Fibroblast of skin of abdomen (primary cell): ENCODE measurements around the gene C12orf43. TPM values are rescaled to one million over a fixed set of nuclear protein-coding genes. Genes with fewer than 3 reads are reported as not detected.
A peak's percentile ranks its signal among the peaks of the same experiment; 100 is the strongest.
"Not testable (repeated sequence)": the region's sequence is repeated elsewhere in the genome, so short reads cannot be mapped to it uniquely, and the experiment has no call there.

Experiments used
- DNase-seq: peaks from one replicate; pipeline ENCODE4 v3.0.0-alpha.2; 2013
- polyA plus RNA-seq, 2 experiments: library from polyadenylated mRNA; unstranded; fragments of 120-200 nt; gene quantifications; one replicate each; pipeline ENCODE4 v1.2.1, GENCODE V29; 2013; ENCODE audit not compliant: insufficient read length in 2 of 2

C12orf43 gene, protein sequence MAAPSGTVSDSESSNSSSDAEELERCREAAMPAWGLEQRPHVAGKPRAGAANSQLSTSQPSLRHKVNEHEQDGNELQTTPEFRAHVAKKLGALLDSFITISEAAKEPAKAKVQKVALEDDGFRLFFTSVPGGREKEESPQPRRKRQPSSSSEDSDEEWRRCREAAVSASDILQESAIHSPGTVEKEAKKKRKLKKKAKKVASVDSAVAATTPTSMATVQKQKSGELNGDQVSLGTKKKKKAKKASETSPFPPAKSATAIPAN
- 16.1 TPM for polyA plus RNA-seq (2013, experiment 1 of 2; ENCODE audit: insufficient read length)
- 14.1 TPM for polyA plus RNA-seq (2013, experiment 2 of 2; ENCODE audit: insufficient read length)

DNA sequence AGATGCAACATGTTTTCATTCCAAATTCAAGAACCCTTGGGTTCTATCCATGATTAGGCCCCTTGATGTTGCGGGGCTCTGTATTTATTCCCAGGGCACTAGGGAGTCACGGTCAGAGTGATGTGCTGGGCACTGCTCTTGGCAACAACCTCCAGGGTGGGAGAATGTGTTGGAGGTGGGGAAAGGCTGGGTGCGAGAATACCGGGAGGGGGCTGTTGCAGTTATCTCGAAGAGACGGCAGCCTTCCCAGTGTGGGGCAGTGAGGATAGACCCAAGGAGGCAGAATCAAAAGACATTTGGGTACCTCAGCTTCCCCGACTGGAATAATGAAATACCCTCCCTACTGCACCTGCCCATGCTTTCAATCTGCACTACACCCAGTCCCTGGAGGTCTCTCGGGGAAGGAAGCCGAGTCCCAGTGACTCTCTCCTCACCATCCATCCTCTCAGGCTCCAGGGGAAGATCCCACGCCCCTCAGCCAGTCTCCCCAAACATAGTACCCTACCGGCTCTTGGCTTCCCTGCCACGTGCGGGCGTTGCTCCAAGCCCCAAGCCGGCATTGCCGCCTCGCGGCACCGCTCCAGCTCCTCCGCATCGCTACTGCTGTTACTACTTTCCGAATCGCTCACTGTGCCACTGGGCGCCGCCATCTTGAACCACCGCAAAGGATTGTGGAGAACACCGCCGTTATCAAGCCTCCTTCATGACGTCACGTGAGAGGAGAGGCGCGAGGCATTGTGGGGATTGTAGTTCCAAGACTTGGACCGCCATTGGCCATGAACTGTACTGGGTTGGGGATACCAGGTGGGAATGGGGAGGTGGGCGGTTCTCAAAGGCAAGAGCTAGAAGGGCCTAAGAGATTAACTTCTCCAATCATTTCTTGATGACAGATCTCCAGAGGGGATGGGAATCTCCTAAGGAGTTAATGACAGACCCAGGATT lies at the start of gene C12orf43:
Gene C12orf43, minus strand, starts transcription at position 663 of the 942 bp plus-strand sequence. Its CDS starts 13 bp downstream, at position 650.
- peak; percentile 89 for DNase-seq

DNA sequence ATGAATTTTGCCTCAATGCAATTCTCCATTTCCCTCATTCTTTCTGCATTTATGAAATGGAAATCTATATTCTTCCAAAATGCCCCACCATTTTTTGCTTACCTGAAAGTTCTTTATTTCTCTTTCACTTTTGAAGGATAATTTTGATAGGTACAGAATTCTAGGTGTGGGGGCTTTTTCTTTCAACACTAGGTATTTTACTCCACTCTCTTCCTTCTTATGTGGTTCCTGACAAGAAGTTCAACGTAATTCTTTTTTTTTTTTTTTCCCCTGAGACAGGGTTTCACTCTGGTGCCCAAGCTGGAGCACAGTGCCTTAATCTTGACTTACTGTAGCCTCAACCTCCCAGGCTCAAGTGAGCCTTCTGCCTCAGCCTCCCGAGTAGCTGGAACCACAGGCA lies 49.1 kb upstream of the C12orf43 start:
- DNase-seq = no peak

DNA sequence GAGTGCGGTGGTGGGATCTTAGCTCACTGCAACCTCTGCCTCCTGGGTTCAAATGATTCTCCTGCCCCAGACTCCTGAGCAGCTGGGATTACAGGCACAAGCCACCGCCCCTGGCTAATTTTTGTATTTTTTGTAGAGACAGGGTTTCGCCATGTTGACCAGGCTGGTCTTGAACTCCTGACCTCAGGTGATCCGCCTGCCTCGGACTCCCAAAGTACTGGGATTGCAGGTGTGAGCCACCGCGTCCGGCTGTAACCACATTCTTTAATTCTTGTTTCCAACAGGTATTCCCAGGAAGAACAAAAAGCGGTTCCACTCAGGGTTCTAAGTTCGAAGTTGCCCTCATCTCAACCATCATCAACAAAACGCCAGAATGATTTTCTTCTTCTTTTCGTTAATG lies 48.3 kb upstream of the C12orf43 start:
- DNase-seq = not testable (repeated sequence)

DNA sequence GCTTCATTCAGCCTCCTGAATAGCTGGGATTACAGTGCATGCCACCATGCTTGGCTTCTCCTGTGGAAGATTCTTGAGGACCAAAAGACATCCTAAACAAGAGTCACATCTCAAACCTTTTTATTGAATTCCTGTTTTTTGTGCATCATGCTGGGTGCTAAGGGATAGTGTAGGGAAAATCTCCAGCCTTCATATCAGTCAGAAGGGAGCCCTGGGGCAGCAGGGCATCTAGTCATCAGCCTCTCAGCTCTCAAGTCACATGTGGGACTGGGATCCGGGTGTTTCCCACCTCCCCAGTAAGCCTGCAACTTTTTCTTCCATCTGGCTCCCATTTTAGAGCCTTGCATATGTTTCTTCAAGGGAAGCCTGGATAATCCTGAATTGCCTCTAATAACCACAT lies 47.8 kb upstream of the C12orf43 start:
- no peak for DNase-seq

DNA sequence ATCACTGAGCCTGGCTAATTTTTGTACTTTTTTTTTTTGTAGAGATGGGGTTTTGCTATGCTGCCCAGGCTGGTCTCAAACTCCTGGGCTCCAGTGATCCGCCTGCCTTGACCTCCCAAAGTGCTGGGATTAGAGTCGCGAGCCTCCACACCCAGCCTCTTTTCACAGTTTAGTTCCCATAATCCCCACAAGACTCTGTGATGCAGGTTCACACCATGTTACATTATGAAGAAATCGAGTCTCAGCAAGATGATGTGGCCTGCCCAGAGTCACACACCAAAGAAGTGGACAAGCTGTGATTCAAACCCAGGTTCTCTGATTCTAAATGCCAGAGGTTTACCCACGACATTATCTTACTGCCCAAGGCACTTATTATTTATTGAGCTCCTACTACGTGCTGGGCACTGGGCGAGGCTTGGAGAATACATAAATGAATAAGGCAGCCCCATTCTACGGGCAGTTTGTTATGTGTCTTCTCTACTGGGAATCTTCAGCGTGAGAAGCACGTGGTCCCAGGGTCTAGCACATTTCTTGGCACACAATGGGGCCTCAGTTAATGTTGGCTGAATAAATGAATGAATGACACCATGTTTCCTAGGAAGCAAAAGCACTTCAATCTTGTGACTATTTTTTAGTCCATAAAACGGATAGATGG lies 46.2 kb upstream of the C12orf43 start:
- DNase-seq = no peak

DNA sequence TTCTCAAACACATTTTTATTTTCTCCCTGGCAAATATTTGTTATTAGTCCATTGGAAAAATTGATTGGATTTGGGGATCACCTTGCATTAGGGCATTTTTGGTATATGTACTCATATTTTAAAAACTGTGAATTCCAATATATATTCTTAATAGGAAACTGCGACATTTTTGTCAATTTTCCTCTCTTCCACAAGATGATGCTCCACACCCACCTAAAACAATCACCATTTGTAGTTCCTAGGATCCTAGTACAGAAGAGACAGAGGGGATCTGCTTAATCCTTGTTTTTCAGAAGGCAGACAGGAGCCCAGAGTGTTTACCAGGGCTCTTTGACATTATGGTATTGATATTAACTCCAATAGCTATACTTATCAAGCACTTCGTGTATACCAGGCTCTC lies 45.5 kb upstream of the C12orf43 start:
- peak; percentile 3 for DNase-seq

DNA sequence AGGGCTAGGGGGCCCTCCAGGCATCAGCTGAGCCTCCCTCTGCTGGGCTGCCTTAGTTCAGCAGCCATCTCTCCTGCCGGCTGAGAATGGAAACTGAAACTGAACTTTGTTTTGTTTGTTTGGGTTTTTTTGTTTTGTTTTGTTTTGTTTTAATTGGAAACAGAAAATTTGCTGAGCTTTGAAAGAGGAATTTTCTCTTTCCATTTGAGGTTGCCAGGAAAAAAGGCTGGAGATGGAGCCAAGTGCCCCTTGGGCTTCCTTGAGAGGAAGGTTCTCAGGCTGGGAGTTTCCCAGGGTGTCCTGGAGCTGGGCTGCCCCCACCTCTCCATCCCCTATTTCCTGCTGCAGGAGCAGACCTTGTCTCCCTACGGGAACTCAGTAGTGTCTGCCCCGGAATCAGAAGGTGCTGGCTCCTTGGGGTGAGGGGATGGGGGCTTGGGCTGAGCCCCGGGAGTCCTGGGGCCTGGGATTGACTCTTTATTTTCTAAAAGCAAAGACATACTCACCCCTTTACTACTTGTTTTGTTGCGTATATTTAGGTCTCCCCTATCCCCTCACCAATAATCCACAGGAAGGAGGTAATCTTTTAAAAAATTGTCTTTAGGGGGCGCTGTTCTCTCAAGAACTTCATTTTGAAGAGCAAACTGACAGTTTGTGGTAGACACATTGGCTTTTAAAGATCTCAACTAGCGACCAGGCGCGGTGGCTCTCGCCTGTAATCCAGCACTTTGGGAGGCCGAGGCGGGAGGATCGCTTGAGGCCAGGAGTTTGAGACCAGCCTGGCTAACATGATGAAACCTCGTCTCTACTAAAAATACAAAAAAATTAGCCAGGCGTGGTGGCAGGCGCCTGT lies 44.1 kb upstream of the C12orf43 start:
- peak; percentile 22 for DNase-seq

DNA sequence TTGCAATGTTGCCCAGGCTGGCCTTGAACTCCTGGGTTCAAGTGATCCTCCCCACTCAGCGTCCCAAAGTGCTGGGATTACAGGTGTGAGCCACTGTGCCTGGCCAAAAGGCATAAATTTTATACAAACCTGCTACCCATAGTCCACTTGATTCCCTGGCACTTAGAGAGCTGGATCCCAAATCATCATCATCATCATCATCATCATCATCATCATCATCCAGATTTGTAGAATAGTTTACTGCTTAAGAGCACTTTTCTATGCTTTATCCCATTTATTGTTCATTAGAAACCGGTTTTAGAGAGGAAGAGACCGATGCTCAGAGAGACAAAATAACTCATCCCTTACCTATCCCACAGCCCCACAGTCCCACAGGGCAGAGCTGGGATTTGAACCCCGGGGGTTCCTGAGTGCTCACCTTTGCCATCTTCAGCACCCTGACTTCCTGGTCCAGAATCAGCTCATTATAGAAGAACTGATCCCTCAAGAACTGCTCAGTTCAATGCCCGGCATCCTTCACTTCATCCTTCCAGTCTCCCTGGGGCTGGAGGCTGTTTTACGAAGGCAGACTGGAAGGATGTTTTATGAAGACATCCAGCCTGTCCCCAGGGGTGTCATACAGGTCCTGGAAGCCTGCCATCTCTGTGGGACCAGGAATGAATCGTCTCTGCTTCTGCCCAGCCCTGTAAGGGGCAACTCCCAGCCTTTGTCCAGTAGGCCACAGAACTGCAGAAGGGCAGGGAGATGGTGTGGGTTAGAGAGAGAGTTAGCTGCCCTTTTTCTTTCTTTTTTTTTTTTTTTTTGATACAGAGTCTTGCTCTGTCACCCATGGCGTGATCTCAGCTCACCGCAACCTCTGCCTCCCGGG lies 43.0 kb upstream of the C12orf43 start:
- no peak for DNase-seq

DNA sequence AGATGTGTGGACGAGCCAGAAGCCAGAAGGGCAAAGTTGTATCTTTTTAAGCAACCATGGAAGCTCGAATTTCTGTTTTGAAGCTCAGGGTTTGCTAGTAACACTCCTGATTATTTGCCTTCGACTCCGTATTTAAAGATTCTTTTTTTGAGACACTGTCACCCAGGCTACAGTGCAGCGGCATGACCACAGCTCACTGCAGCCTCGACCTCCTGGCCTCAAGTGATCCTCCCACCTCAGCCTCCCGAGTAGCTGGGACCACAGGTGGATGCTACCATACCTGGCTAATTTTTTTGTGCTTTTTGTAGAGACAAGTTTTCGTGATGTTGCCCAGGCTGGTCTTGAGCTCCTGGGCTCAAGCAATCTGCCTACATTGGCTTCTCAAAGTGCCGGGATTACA lies 41.5 kb upstream of the C12orf43 start:
- DNase-seq = no peak

DNA sequence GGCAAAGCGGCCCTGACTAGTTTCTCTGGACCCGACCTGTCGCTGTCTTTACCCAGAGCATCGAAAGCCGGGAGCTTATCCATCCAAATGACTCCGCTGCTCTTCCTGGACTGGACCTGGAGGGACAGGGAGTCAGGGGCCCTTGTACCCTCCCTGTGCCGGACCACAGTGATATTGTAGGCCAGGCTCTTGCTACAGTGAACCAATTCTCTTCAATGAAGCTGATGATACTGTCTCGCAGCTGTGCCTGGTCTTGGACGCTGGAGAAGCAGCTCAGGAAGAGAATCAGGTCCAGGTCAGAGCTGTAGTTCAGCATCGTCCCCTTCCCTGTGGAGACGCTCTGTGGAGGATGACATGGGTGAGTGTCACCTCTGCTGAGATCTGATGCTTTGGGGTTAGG lies 37.4 kb upstream of the C12orf43 start:
- no peak for DNase-seq

DNA sequence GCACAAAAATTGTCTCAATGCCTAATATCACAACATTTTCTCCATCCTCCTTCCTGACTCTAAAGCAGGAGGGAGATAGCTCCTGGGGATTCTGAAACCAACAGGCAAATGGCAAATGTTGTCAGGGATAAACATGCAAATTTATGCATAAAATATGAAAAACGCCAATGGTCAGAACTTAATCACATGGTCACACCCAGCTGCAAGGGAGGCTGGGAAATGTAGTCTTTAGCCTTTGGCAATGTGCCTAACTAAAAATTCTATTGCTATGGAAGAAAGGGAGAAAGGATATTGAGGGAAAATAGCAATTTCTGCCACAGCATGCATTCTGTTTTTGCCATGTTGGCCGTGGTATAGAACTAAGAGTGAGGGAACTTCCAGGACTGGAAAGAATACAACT lies 34.4 kb upstream of the C12orf43 start:
- DNase-seq = no peak

DNA sequence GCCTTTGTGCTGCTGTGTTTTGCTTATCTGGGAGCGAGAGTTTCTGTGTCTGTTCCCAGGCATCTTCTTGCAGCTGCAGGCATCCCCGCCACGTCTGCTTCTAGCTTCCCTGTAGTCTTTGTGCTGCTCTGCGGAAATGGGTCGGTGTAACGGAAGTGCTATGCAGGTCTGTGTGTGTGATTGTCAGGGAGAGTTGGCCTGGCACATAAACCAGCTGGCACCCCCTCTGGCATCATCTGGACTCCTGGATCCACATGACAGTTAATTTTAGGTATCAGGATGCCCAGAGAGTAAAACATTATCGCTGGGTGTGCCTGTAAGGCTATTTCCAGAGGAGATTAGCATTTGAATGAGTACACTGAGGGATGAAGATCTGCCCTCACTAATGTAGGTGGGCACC lies 32.2 kb upstream of the C12orf43 start:
- no peak for DNase-seq

DNA sequence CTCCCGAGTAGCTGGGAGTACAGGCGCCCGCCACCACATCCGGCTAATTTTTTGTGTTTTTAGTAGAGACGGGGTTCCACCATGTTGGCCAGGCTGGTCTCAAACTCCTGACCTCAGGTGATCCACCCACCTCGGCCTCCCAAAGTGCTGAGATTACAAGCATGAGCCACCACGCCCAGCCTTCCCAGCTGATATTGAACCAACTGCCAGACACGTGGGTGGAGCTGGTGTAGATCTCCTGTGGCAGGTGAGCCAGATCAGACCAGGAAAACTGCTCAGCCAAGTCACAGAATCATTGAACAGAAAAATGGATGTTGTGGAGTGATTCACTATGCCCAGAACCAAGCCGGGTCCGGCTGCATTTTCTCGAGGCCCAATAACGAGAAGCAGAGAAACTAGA lies 31.1 kb upstream of the C12orf43 start:
- DNase-seq = not testable (repeated sequence)

DNA sequence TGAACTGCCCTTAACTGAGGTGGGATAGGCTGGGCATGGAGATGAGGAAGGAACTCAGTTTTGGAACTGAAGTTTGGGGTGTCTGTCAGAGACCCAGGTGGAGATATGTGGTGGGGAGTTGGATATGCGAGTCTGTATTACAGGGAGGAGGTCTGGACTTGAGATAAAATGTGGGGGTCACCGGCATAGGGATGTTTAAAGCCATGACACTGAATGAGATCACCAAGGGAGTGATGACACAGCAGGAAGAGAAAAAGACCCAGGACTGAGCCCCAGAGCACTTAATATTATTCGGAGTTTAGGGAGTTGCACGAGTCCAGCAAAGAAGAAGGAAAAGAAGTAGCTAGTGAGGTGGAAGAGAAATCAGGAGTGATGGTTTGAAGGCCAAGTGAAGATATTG lies 26.8 kb upstream of the C12orf43 start:
- DNase-seq = no peak

DNA sequence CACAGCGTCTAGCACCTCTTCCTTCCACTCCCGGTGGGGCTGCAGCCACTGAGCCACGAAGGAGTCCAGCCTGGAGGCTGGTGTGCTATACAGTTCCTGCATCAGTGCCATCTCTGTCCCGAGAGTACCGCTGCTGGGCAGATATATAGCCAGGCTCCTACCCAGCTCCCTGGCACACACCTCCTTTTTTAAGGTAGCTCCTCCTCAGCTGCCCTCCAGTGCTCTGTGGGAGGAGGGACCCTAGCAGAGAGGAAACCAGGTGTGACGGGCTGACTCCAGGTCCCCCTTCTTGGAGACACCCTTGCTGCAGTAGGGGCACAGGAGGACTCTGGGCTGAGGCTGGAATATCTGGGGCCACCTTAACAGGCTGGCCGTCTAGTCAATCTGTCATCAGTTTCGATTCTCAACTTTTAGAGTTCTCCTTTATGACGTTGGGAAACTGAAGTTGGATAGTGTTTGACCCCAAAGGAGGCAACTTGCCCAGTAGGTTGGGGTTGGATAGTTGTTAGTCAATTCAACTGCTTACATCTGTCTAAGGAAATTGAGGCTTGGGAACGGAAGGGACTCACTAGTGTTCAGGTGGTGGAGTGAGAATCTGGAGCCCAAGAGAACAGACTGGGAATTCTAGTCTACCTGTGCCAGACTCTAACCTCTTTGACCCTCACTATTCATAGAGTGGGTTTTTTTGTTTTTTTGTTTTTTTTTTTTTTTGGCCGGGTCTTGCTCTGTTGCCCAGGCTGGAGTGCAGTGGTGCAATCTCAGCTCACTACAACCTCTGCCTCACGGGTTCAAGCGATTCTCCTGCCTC lies 22.8 kb upstream of the C12orf43 start, which contains the start of gene OASL:
Gene OASL, minus strand, starts transcription at position 386 of the 808 bp plus-strand sequence. Its CDS starts 275 bp downstream, at position 111.
- DNase-seq = peak; percentile 15

DNA sequence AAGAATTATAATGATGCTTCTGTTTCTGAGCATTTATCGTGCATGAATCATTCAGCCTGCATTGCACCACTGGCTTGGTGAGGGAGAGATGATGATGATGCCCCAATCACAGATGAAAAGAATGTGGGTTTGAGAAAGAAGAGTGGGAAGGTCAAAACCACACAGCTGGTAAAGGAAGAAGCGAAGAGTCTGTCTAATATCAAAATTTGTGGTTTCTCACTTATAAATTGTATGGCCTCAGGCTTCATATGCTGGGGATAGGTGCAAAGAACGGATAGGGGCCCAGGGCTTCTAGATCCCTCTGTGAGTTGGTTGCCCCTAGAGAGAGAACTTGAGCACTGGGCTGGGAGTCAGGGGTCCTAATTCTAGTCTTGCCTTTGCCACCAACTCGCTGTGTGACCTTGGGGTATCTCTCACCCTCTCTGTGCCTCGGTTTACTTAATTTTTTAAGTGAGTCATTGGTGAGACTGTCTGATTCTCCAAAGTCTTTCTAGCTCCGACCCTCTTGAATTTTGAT lies 20.6 kb upstream of the C12orf43 start:
- DNase-seq = peak; percentile 71

DNA sequence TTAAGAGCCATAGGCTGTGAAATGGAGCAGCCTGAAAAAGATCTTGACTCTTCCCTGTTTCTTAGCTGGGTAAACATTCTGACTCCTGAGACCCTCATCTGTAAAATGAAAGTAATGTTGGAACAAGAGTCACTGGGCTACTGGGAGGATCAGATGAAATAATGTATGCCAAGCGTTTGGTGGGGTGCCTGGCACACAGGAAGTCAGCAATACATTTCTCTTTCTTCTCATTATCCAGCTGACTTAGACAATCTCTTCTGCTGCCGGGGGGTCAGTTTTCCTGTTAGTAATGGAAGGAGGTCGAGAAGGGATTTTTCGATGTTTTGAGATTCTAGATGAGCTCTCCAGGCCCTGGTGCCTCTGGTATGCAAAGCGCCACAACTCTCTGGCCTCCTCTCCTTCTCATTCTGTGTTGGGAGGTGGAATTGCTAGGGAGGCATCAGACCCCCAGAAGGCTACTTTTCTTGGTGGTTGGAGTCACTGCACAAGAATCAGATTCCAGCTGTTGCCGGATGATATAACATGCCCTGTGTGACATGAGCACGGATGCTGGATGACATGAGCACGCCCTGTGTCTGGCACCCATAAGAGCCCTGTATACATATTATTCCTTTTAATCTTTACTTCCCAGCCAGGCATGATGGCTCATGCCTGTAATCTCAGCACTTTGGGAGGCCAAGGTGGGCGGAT lies 18.5 kb upstream of the C12orf43 start:
- DNase-seq = no peak

DNA sequence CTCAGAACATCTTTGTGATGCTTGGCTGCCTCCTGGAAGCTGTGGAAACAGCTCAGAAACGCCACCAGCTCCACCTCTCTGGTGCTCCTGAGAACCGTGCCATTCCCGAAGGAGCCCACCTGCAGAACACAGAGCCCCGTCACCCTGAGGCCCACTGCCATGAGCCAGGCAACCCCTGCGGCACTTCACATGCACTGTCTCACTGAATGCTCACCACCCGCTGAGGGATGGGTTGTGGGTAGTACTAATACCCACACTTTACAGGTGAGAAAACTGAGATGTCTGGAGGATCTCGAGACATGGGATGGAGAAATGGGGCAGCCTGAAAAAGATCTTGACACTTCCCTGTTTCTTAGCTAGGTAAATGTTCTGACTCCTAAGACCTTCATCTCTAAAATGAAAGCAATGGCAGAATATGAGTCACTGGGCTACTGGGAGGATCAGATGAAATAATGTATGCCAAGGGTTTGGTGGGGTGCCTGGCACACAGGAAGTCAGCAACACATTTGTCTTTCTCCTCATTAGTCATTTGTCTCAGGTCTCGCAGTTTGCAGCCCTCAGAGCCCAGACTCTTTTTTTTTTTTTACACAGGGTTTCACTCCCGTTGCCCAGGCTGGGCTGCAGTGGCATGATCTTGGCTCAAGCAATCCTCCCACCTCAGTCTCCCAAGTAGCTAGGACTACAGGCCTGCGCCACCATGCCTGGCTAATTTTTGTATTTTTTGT lies 17.5 kb upstream of the C12orf43 start:
- DNase-seq = peak; percentile 20
